Endothelial cell (in vitro differentiated cells): Measurements from ENCODE around the gene PRR14L. TPM values are rescaled to one million over a fixed set of nuclear protein-coding genes. Genes with fewer than 3 reads are reported as not detected.
"Not testable (repeated sequence)": the region's sequence is repeated elsewhere in the genome, so short reads cannot be mapped to it uniquely, and the experiment has no call there.

ENCODE experiments used
- DNase-seq: peaks from one replicate; pipeline ENCODE4 v3.0.0; 2021; ENCODE audit warnings: low spot score
- H3K27ac Mint-ChIP-seq: one replicate; pipeline ENCODE4 v1.8.0; 2021; ENCODE audit warnings: mixed read lengths, inconsistent platforms; ENCODE audit not compliant: unreplicated experiment
- H3K27me3 Mint-ChIP-seq: one replicate; pipeline ENCODE4 v1.8.0; 2021; ENCODE audit warnings: mild to moderate bottlenecking, moderate library complexity, mixed read lengths, inconsistent platforms; ENCODE audit not compliant: unreplicated experiment
- H3K36me3 Mint-ChIP-seq: one replicate; pipeline ENCODE4 v1.8.0; 2021; ENCODE audit warnings: mild to moderate bottlenecking, low read depth, mixed read lengths, inconsistent platforms; ENCODE audit not compliant: unreplicated experiment
- H3K4me1 Mint-ChIP-seq: one replicate; pipeline ENCODE4 v1.8.0; 2021; ENCODE audit warnings: mild to moderate bottlenecking, mixed read lengths, inconsistent platforms; ENCODE audit not compliant: unreplicated experiment
- H3K4me3 Mint-ChIP-seq: one replicate; pipeline ENCODE4 v1.8.0; 2021; ENCODE audit warnings: mild to moderate bottlenecking, mixed read lengths, inconsistent platforms; ENCODE audit not compliant: unreplicated experiment
- H3K9me3 Mint-ChIP-seq: one replicate; pipeline ENCODE4 v1.8.0; 2021; ENCODE audit warnings: mixed read lengths, inconsistent platforms; ENCODE audit not compliant: unreplicated experiment
- total RNA-seq: library from RNA; stranded (reverse); fragmentation: NEBNext Ultra II Directional; extraction: Animal tissue kit (Norgen Biotek cat#: 25700); gene quantifications from one replicate; pipeline ENCODE4 v1.2.1, GENCODE V29; 2021; ENCODE audit not compliant: unreplicated experiment
- TF ChIP-seq, protein P1 (sequence below): fragments of 200-600 bp; sonication (generic); IDR thresholded peaks from one replicate; pipeline ENCODE4 v1.5.0; 2021; ENCODE audit warnings: antibody characterized with exemption; ENCODE audit not compliant: unreplicated experiment

The PRR14L gene
- total RNA-seq, 1 donor from 2014 or later = 76.9 TPM

GRCh38 chr22:31726692-31727091, 23.2 kb downstream of the PRR14L start:
- no peaks in the 10 kb centered on the region for H3K27me3 Mint-ChIP-seq

GRCh38 chr22:31723723-31724122, 26.2 kb downstream of the PRR14L start:
- Mint-ChIP-seq H3K27ac (no peak overlapping the region), H3K9me3 (no peaks in the 10 kb centered on the region), H3K36me3 (peaks cover 25% of the 10 kb centered on the region), H3K27me3 (no peaks in the 10 kb centered on the region), H3K4me3 (no peak overlapping the region), H3K4me1 (no peaks in the 10 kb centered on the region)
- no peak for DNase-seq
- TF ChIP-seq, protein P1, sequence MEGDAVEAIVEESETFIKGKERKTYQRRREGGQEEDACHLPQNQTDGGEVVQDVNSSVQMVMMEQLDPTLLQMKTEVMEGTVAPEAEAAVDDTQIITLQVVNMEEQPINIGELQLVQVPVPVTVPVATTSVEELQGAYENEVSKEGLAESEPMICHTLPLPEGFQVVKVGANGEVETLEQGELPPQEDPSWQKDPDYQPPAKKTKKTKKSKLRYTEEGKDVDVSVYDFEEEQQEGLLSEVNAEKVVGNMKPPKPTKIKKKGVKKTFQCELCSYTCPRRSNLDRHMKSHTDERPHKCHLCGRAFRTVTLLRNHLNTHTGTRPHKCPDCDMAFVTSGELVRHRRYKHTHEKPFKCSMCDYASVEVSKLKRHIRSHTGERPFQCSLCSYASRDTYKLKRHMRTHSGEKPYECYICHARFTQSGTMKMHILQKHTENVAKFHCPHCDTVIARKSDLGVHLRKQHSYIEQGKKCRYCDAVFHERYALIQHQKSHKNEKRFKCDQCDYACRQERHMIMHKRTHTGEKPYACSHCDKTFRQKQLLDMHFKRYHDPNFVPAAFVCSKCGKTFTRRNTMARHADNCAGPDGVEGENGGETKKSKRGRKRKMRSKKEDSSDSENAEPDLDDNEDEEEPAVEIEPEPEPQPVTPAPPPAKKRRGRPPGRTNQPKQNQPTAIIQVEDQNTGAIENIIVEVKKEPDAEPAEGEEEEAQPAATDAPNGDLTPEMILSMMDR = no peak

More at GRCh38 chr22:31726692-31727091, 23.2 kb downstream of the PRR14L start:
- Mint-ChIP-seq H3K9me3 (no peaks in the 10 kb centered on the region), H3K36me3 (peaks cover 19% of the 10 kb centered on the region), H3K27ac (no peak overlapping the region), H3K4me1 (no peaks in the 10 kb centered on the region), H3K4me3 (no peak overlapping the region)
- TF ChIP-seq, protein P1 = no peak
- DNase-seq = no peak

- DNase-seq = no peak
- TF ChIP-seq, protein P1 = no peak
- Mint-ChIP-seq H3K36me3 (peaks cover 40% of the 10 kb centered on the region), H3K27ac (no peak overlapping the region), H3K9me3 (no peaks in the 10 kb centered on the region), H3K4me1 (peaks cover 21% of the 10 kb centered on the region), H3K27me3 (no peaks in the 10 kb centered on the region), H3K4me3 (no peak overlapping the region)
Observed at GRCh38 chr22:31719850-31720471, 30.0 kb downstream of the PRR14L start.

GRCh38 chr22:31715147-31715778, 34.7 kb downstream of the PRR14L start:
- Mint-ChIP-seq H3K4me3 (peak overlapping the region; percentile 59), H3K4me1 (peaks cover 29% of the 10 kb centered on the region), H3K27me3 (no peaks in the 10 kb centered on the region), H3K36me3 (peaks cover 45% of the 10 kb centered on the region), H3K9me3 (no peaks in the 10 kb centered on the region), H3K27ac (peak overlapping the region; percentile 83)
- no peak for DNase-seq
- TF ChIP-seq, protein P1 = no peak

- H3K27ac Mint-ChIP-seq, DNase-seq, H3K27me3 Mint-ChIP-seq, H3K9me3 Mint-ChIP-seq, H3K4me3 Mint-ChIP-seq: not testable (repeated sequence)
- Mint-ChIP-seq H3K36me3 (peaks cover 36% of the 10 kb centered on the region), H3K4me1 (peaks cover 21% of the 10 kb centered on the region)
Observed at GRCh38 chr22:31711226-31711625, 38.7 kb downstream of the PRR14L start.
